CD1c-positive myeloid dendritic cell (primary cell): ENCODE data around the gene TMOD2.
A peak's percentile ranks its signal among the peaks of the same experiment; 100 is the strongest.
"Not testable (repeated sequence)": the region's sequence is repeated elsewhere in the genome, so short reads cannot be mapped to it uniquely, and the experiment has no call there.

Experiments
- DNase-seq: peaks from one replicate; pipeline ENCODE4 v3.0.0-alpha.2; 2016; ENCODE audit errors: extremely low spot score

TMOD2 gene

GRCh38 chr15:51770902-51771301 lies 19.5 kb downstream of the TMOD2 start:
- DNase-seq: no peak

GRCh38 chr15:51771773-51772172 lies 20.4 kb downstream of the TMOD2 start:
- DNase-seq: no peak

GRCh38 chr15:51774916-51775315 lies 23.5 kb downstream of the TMOD2 start:
- no peak for DNase-seq

GRCh38 chr15:51775967-51776816 lies 24.8 kb downstream of the TMOD2 start:
- DNase-seq: peak; percentile 66

GRCh38 chr15:51776952-51777569 lies 25.7 kb downstream of the TMOD2 start:
- peak; percentile 84 for DNase-seq

- no peak for DNase-seq
Measured at GRCh38 chr15:51780636-51781035, 29.2 kb downstream of the TMOD2 start.

GRCh38 chr15:51781506-51781905 lies 30.1 kb downstream of the TMOD2 start:
- no peak for DNase-seq

GRCh38 chr15:51782357-51782896 lies 31.0 kb downstream of the TMOD2 start:
- no peak for DNase-seq

- no peak for DNase-seq
Measured at GRCh38 chr15:51783967-51784366, 32.6 kb downstream of the TMOD2 start.

- DNase-seq: not testable (repeated sequence)
Measured at GRCh38 chr15:51787130-51787529, 35.7 kb downstream of the TMOD2 start.

GRCh38 chr15:51792474-51792873 lies 41.1 kb downstream of the TMOD2 start:
- DNase-seq: not testable (repeated sequence)

- DNase-seq: no peak
Measured at GRCh38 chr15:51793521-51794305, 42.3 kb downstream of the TMOD2 start.

- DNase-seq: no peak
Measured at GRCh38 chr15:51796847-51797401, 45.5 kb downstream of the TMOD2 start.

GRCh38 chr15:51798281-51798680 lies 46.9 kb downstream of the TMOD2 start:
- DNase-seq: no peak

- no peak for DNase-seq
Measured at GRCh38 chr15:51799282-51800252, 48.2 kb downstream of the TMOD2 start.

GRCh38 chr15:51801391-51801835 lies 50.0 kb downstream of the TMOD2 start:
- no peak for DNase-seq

- DNase-seq: no peak
Measured at GRCh38 chr15:51802593-51802992, 51.2 kb downstream of the TMOD2 start.

- DNase-seq: no peak
Measured at GRCh38 chr15:51803965-51804364, 52.6 kb downstream of the TMOD2 start.

GRCh38 chr15:51806123-51806522 lies 54.7 kb downstream of the TMOD2 start:
- DNase-seq: no peak

GRCh38 chr15:51809457-51809856 lies 58.1 kb downstream of the TMOD2 start:
- no peak for DNase-seq

- DNase-seq: no peak
Measured at GRCh38 chr15:51812598-51812997, 61.2 kb downstream of the TMOD2 start.
